HepG2 (cell line): ENCODE measurements around the gene ATP13A2.

ENCODE experiments used
- CHD2 ChIP-seq: IDR thresholded peaks from 2 replicates; pipeline ENCODE4 v1.6.1; 2011; ENCODE audit warnings: low read depth, low read length, improper control_type of control experiment
- CTCF ChIP-seq: sonication (generic); formaldehyde crosslinking; IDR thresholded peaks from 2 replicates; pipeline ENCODE4 v1.5.0; 2020; ENCODE audit warnings: mild to moderate bottlenecking, missing genetic modification reagents, moderate library complexity
- ZNF121 ChIP-seq: sonication (generic); formaldehyde crosslinking; IDR thresholded peaks from 2 replicates; pipeline ENCODE4 v1.5.0; 2020; ENCODE audit warnings: mild to moderate bottlenecking, missing genetic modification reagents
- ZNF780A ChIP-seq: sonication (generic); formaldehyde crosslinking; IDR thresholded peaks from 2 replicates; pipeline ENCODE4 v1.8.0; 2022; ENCODE audit warnings: mild to moderate bottlenecking, missing genetic modification reagents, moderate library complexity

GRCh38 chr1:17052038-17052437, 40.3 kb upstream of the ATP13A2 start:
- TF ChIP-seq ZNF780A (no peak), CTCF (no peak), ZNF121 (CRISPR knock-in tag) (no peak), CHD2 (no peak)
